Measurements from ENCODE around the gene ZBTB21. TPM values are rescaled to one million over a fixed set of nuclear protein-coding genes. Genes with fewer than 3 reads are reported as not detected.
A peak's percentile ranks its signal among the peaks of the same experiment; 100 is the strongest.

ZBTB21 gene
- total RNA-seq (1 to 10 TPM; 4.8 to 9.5 (median 8.0) TPM), polyA plus RNA-seq (1 to 10 TPM; 2.9 to 3.2 TPM)

- Histone ChIP-seq H3K27me3 (no peaks in the 10 kb centered on the region), H3K36me3 (no peaks in the 10 kb centered on the region), H3K4me3 (peak within 1 kb of the TSS; percentile 69 to 93 (median 82)), H3K9me3 (no peaks in the 10 kb centered on the region), H3K27ac (peak within 1 kb of the TSS; percentile 95 to 100 (median 98)), H3K4me1 (peaks cover 6 to 9% (median 6%) of the 10 kb centered on the region in 3 donors)
- FAIRE-seq (no peak), DNase-seq (peak; percentile 97 to 100 (median 99)), ATAC-seq (peak; percentile 87 to 96 (median 92))
- WGBS, 2 donors: 0 to 1% methylated on average over 64 to 75 of the region's 75 CpGs
- intact Hi-C loops (cut with DNase I): loop anchor here in 1 of 3 donors (5.0 kb wide), 1 partner anchor 102 kb away; no protein-coding TSS in a partner anchor
- TF ChIP-seq, protein P1, sequence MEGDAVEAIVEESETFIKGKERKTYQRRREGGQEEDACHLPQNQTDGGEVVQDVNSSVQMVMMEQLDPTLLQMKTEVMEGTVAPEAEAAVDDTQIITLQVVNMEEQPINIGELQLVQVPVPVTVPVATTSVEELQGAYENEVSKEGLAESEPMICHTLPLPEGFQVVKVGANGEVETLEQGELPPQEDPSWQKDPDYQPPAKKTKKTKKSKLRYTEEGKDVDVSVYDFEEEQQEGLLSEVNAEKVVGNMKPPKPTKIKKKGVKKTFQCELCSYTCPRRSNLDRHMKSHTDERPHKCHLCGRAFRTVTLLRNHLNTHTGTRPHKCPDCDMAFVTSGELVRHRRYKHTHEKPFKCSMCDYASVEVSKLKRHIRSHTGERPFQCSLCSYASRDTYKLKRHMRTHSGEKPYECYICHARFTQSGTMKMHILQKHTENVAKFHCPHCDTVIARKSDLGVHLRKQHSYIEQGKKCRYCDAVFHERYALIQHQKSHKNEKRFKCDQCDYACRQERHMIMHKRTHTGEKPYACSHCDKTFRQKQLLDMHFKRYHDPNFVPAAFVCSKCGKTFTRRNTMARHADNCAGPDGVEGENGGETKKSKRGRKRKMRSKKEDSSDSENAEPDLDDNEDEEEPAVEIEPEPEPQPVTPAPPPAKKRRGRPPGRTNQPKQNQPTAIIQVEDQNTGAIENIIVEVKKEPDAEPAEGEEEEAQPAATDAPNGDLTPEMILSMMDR (IDR thresholded peaks at IDR 0.05): no peak
Observed at GRCh38 chr21:42009831-42010506, at the start of gene ZBTB21. TSS of gene ZBTB21 (minus strand) at chr21:42010360. CDS start at chr21:41994095, 16,265 bp downstream.

DNA sequence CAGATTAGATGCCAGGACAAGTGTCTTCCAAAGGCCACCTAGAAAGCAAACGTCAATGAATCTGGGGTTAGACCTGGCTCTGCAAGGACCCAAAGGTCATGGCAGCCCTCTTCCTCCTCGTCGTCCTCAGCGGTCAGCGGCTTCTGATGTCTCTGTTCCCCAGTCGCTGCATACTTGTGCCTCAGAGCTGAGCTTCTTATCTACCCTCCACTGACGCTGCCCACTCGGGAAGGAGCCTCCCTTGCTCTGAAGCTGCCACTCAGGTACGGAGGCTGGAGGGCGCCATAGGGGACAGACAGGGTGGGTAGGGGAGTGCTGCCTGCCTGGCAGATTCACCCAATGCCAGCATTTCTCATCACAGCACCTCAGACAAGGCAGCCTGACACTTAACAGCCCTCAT, 49.6 kb upstream of the ZBTB21 start:
- DNase-seq (no peak), ATAC-seq (no peak), FAIRE-seq (no peak)
- intact Hi-C loops (cut with DNase I): no loop called here
- no peaks in the 10 kb centered on the region for H3K9me3 ChIP-seq
- peaks cover 9 to 32% (median 16%) of the 10 kb centered on the region in 3 donors for H3K4me1 ChIP-seq
- TF ChIP-seq, protein P1 (IDR thresholded peaks at IDR 0.05): no peak
- no peaks in the 10 kb centered on the region for H3K27me3 ChIP-seq
- 87 to 94% methylated on average over 9 to 10 of the region's 10 CpGs for WGBS, 2 donors
- H3K4me3 ChIP-seq: no peak overlapping the region
- H3K27ac ChIP-seq: no peak overlapping the region
- H3K36me3 ChIP-seq: no peaks in the 10 kb centered on the region

- TF ChIP-seq, protein P1 (IDR thresholded peaks at IDR 0.05): no peak
- no peak for DNase-seq
- H3K27me3 ChIP-seq: no peaks in the 10 kb centered on the region
- intact Hi-C loops (cut with DNase I): no loop called here
- no peak for FAIRE-seq
- WGBS, 2 donors: 92% methylated on average over 9 of the region's 9 CpGs
- H3K36me3 ChIP-seq: no peaks in the 10 kb centered on the region
- no peak for ATAC-seq
- H3K27ac ChIP-seq: no peak overlapping the region
- H3K4me3 ChIP-seq: no peak overlapping the region
- peaks cover 9 to 32% (median 16%) of the 10 kb centered on the region in 3 donors for H3K4me1 ChIP-seq
- no peaks in the 10 kb centered on the region for H3K9me3 ChIP-seq
Observed at GRCh38 chr21:42059141-42059540, 49.0 kb upstream of the ZBTB21 start.

GRCh38 chr21:42058631-42059111, 48.5 kb upstream of the ZBTB21 start:
- no peak overlapping the region for H3K27ac ChIP-seq
- intact Hi-C loops (cut with DNase I): no loop called here
- H3K4me3 ChIP-seq: no peak overlapping the region
- no peaks in the 10 kb centered on the region for H3K27me3 ChIP-seq
- TF ChIP-seq, protein P1 (IDR thresholded peaks at IDR 0.05): no peak
- peaks cover 9 to 27% (median 16%) of the 10 kb centered on the region in 3 donors for H3K4me1 ChIP-seq
- whole genome bisulfite sequencing, 2 donors: 86 to 88% methylated on average over 11 of the region's 11 CpGs
- DNase-seq: no peak
- no peak for FAIRE-seq
- no peaks in the 10 kb centered on the region for H3K9me3 ChIP-seq
- no peak for ATAC-seq
- no peaks in the 10 kb centered on the region for H3K36me3 ChIP-seq
